Thyroid gland (tissue), 4 donors: Measurements from ENCODE around the gene PPP1R1A.

Experiments used
- POLR2A ChIP-seq, 2 donors: fragments of 450-650 bp; IDR thresholded peaks; one replicate each; pipeline ENCODE4 v1.6.1; 2017; ENCODE audit warnings: antibody characterized with exemption in 2 of 2, mild to moderate bottlenecking in 2 of 2, moderate library complexity in 1 of 2
- TF ChIP-seq, protein P1 (sequence below), 6 experiments: fragments of 200-600 bp in 3 of 6; fragments of 450-650 bp in 3 of 6; sonication (generic) in 3 of 6; IDR thresholded peaks; one replicate each; pipeline ENCODE4 v1.5.1; 2016 to 2019; ENCODE audit warnings: antibody characterized with exemption in 6 of 6, mild to moderate bottlenecking in 2 of 6, inconsistent platforms in 1 of 6, moderate library complexity in 1 of 6

- TF ChIP-seq, protein P1, sequence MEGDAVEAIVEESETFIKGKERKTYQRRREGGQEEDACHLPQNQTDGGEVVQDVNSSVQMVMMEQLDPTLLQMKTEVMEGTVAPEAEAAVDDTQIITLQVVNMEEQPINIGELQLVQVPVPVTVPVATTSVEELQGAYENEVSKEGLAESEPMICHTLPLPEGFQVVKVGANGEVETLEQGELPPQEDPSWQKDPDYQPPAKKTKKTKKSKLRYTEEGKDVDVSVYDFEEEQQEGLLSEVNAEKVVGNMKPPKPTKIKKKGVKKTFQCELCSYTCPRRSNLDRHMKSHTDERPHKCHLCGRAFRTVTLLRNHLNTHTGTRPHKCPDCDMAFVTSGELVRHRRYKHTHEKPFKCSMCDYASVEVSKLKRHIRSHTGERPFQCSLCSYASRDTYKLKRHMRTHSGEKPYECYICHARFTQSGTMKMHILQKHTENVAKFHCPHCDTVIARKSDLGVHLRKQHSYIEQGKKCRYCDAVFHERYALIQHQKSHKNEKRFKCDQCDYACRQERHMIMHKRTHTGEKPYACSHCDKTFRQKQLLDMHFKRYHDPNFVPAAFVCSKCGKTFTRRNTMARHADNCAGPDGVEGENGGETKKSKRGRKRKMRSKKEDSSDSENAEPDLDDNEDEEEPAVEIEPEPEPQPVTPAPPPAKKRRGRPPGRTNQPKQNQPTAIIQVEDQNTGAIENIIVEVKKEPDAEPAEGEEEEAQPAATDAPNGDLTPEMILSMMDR (IDR thresholded peaks at IDR 0.05): no peak
- no peak for TF ChIP-seq POLR2A (IDR thresholded peaks at IDR 0.05)
Measured at GRCh38 chr12:54584128-54584527, 4.3 kb downstream of the PPP1R1A start.
